WI38 (cell line): ENCODE data around the gene TMEM9.

ENCODE experiments used
- H3K4me3 ChIP-seq: 2 replicates; pipeline ENCODE4 v1.5.1; 2011; ENCODE audit warnings: low read depth, mild to moderate bottlenecking, control low read depth, low read length
- TF ChIP-seq, protein P1 (sequence below): IDR thresholded peaks from 2 replicates; pipeline ENCODE4 v1.5.1; 2012; ENCODE audit warnings: low read depth, mild to moderate bottlenecking, control low read depth, low read length

TMEM9 gene

DNA sequence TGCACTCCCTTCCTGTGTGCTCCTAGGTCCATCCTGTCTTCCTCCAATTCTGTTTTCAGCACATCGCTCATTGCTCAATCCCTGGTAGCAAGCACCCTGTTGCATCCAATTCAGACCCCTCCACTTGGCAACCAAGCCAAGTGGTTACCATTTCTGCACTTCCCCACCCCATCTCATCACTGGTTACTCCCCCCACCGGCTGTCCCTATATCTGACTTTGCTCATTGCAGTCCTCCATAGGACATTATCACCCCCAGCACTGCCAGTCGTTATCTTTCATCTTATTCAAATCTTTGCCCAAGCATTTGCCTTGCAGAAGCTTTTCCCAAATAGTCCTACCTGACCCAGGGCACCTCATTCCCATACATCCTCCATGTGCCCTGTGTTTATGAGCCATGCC, 2.1 kb upstream of the TMEM9 start:
- no peak overlapping the region for H3K4me3 ChIP-seq
- TF ChIP-seq, protein P1, sequence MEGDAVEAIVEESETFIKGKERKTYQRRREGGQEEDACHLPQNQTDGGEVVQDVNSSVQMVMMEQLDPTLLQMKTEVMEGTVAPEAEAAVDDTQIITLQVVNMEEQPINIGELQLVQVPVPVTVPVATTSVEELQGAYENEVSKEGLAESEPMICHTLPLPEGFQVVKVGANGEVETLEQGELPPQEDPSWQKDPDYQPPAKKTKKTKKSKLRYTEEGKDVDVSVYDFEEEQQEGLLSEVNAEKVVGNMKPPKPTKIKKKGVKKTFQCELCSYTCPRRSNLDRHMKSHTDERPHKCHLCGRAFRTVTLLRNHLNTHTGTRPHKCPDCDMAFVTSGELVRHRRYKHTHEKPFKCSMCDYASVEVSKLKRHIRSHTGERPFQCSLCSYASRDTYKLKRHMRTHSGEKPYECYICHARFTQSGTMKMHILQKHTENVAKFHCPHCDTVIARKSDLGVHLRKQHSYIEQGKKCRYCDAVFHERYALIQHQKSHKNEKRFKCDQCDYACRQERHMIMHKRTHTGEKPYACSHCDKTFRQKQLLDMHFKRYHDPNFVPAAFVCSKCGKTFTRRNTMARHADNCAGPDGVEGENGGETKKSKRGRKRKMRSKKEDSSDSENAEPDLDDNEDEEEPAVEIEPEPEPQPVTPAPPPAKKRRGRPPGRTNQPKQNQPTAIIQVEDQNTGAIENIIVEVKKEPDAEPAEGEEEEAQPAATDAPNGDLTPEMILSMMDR = no peak

- H3K4me3 ChIP-seq = no peak overlapping the region
- TF ChIP-seq, protein P1 = no peak
Observed at GRCh38 chr1:201155354-201155753, 1.1 kb upstream of the TMEM9 start.

DNA sequence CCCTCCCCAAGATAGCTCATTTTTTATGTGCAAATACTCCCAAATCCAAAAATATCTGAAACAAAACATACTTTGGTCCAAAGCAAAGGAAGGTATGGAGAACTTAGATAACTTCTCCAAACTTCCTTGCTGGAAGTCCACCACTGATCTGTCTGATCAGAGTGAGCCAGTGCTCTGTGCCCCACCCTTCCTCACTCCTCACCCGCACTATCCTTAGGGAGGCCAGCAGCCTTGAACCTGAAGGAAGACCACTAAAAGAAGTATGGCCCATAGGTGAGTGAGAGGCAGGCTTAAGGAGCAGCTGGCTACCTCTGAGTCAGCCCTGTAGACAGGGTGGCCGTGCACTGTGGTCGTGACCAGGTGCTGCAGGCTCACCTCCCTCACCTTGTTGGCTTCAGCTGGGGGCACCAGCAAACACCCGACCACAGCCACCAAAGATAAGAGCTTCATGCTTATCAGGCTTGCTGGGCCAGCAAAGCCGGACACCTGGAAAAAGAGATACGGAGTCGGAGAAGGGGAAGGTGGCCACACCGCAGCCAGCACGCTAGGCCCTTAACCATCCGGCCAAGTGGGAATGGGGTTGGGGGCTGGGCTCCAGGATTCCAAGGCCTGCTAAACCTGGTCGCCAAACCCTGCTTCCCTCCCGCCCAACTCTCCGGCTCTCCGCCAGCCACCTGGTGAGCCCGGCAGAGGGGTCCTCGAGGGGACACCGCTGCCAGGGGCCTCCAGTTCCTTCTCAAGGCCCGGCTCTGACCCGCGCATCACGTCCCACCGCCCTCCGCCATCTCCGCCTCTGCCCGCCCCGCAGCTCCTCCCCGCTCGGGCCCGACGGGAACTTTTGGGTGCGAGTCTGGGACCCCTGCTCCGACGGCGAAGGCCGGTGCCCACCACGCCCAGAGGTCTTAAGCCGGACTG, 543 bp downstream of the TMEM9 start:
- peak overlapping the region; percentile 79 for H3K4me3 ChIP-seq
- TF ChIP-seq, protein P1 = no peak

DNA sequence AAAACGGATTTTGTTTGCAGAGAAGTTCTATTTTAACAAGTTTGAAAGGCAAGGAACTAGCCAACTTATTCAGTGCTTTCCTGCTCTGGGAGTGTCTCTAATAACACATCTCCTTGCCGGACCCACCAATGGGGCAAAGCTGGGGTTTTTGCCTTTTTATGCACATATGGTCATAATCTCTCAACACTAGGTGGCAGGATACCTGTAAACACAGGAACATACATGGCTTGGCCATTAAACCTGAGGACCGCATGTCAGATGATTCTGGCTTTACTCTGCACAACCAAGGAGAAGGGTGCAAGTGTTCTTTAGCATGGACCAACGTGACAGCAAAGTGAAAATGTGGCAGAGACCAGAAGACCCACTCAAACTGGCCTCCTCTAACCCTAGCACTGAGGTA, 4.9 kb downstream of the TMEM9 start:
- TF ChIP-seq, protein P1 = 0 out of 2 replicates have a peak, but pooled peaks have one; percentile 6
- H3K4me3 ChIP-seq = no peak overlapping the region

DNA sequence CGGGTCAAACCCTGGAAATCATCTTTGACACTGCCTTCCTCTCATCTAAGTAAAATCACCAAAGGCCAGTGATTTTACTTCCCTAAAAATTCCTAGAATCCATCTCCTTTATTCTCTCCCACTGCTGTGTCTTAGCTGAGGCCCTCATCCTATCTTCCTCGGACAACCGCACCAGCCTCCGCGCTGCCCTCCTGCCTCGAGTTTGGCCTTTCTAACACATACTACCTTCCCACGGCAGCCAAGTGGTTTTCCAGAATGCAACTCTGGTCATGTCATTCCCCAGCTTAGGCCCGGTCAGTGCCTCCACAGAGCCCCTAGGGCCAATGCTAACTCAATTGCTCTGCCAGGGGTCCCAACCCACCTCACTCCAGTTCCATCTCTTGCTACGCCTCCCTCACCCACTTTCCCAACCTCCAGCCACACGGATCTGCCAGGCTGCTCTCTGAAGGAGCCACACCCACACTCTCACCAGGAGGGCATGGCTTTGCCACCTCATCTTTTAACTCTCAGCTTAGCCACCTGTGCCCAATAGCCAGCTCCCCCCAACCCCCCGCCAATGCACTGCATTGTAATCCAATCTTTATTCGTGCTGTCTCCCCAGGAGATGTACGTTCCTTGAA, 6.8 kb downstream of the TMEM9 start:
- H3K4me3 ChIP-seq = no peak overlapping the region
- TF ChIP-seq, protein P1 = no peak

DNA sequence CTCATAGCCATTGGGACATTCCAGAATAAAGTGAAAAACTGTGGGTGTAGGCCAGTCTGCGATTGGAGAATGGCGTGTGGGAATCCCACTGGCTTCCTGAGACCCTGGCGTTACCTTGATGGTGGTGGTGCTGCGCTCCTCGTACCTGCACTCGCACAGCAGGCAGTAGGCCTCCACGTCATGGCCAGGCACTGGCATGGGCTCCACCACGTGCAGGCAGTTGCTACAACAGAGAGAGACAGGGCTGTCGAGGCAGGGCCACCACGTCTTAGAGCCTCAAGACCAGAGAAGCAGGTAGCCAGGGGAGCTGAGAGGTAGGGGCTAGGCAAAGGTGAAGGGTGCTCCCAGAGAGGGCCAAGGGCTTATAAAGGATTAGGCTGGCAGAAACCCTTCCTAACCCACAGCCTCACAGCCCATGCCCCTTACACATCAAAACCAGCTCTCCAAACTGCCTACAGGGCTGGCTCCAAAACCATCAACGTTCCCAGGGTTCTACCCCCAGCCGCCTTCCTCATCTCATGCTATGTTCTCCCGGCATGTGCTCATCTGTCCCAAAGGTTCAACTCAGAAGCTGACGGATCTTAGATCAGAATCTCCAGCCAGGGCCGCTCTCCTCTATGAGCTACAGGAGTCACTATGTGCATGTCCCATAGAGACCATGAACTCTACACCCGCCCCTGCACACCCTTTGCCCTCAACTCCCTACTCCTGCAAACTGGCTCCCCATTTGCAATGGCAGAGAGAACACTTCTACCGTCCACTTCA, 7.5 kb downstream of the TMEM9 start:
- TF ChIP-seq, protein P1 = no peak
- H3K4me3 ChIP-seq = no peak overlapping the region

DNA sequence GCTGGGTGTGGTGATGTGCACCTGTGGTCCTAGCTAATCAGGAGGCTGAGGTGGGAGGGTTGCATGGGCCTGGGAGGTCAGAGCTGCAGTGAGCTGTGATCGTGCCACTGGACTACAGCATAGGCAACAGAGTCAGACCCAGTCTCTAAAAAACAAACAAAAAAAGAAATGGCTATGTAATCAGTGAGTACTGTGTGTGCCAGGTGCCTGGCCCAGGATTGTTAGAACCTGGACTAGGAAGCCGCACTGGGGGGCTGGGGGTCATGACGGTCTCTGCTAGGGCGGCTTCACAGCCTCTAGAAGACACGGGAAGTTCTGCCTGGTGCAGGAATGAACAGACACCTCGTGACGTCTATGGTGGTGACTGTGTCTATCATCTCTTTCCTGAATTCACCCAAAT, 8.5 kb downstream of the TMEM9 start:
- TF ChIP-seq, protein P1 = no peak
- H3K4me3 ChIP-seq = no peak overlapping the region
